Ishikawa (cell line): ENCODE measurements around the gene CLCN4.

Source experiments
- EGR1 ChIP-seq: IDR thresholded peaks from 2 replicates; pipeline ENCODE4 v1.6.1; 2012
- EP300 ChIP-seq: IDR thresholded peaks from 2 replicates; pipeline ENCODE4 v1.6.1; 2012; ENCODE audit warnings: borderline replicate concordance
- NFIC ChIP-seq: IDR thresholded peaks from 2 replicates; pipeline ENCODE4 v1.6.1; 2012

DNA sequence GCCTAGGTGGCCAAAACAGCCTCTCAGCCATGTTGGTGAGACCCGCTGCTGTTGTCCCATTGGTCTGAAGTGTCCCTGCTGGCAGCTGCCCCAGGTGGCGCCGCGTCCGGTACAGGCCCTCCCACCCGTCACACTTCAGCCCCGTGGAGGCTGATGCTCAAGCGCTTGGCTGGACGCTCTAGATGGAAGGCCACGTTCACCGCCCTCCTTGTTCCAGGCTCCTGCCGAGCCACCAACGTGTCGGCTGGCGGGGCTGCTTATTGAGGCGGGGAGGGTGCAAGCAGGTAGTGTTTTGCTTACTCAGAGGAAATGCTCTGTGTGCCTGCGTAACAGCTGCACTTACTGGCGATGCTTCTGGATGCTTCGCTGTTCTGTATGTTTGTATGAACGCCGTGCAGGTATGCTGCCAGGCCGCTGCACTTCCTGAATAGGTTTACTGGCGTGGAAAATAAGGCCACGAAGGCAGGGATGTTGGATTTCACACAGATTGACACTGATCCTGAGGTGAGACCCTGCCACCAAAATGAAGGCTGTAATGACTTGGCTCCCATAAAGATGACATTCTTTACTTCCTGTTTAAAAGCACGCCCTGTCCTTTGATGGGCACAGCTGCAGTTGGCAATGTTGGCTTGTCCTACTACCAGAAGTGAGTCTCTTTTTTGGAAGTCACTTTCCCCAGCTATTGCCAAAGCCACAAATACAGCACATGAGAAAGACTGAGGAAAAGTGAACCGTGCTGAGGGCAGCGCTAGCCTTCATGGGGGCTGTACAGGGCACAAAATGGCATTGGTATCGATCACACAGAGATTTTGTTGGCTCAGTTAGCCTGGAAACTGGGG, 21.0 kb upstream of the CLCN4 start:
- no peak for TF ChIP-seq NFIC
- TF ChIP-seq EP300: no peak
- no peak for TF ChIP-seq EGR1
